CD4-positive, alpha-beta T cell treated with Interleukin-15 for 4 hours (primary cell): ENCODE data around the gene NSD1.
"Not testable (repeated sequence)": the region's sequence is repeated elsewhere in the genome, so short reads cannot be mapped to it uniquely, and the experiment has no call there.

Experiments
- DNase-seq: peaks from one replicate; pipeline ENCODE4 v3.0.0-alpha.2; 2020; ENCODE audit warnings: low spot score

Gene NSD1

DNA sequence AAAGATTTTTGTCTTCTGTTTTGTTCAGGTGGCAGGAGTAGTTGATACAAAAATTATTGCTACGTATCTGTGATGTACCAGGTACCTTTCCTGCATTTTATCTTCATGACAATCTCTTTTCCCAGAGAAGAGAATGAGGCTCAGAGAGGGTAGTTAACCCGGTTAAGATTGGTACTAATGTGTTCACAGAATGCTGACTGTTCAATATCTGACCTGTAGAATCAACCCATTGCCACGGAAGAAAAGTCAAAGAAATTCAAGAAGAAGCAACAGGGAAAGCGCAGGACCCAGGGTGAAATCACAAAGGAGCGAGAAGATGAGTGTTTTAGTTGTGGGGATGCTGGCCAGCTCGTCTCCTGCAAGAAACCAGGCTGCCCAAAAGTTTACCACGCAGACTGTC lies 158.2 kb downstream of the NSD1 start:
- no peak for DNase-seq

- DNase-seq = no peak
These were observed 160.4 kb downstream of the NSD1 start for GRCh38 chr5:177293819-177294581.

- DNase-seq = no peak
These were observed 161.1 kb downstream of the NSD1 start for GRCh38 chr5:177294632-177295031.

GRCh38 chr5:177295924-177296323 lies 162.4 kb downstream of the NSD1 start:
- DNase-seq = no peak

DNA sequence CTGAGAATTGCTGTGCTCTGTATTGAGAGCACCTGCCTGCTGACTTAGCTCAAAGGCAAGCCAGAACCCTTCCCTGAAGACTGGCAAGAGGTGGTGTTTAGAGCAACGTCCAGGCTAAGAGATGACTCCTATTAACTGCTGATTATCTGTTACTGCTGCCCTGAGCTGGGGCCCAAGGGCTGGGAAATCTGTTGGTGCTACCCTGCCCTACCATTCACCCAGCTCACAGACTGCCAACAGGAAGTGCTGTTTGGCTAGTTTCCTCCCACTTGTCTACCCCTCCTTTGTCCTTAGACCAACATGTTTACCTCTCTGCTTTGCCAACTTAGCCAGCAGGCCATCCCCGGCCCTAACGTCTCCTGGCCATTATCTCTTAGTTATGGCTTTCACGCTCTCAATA lies 163.0 kb downstream of the NSD1 start:
- DNase-seq = no peak

- DNase-seq = no peak
These were observed 164.3 kb downstream of the NSD1 start for GRCh38 chr5:177297922-177298321.

DNA sequence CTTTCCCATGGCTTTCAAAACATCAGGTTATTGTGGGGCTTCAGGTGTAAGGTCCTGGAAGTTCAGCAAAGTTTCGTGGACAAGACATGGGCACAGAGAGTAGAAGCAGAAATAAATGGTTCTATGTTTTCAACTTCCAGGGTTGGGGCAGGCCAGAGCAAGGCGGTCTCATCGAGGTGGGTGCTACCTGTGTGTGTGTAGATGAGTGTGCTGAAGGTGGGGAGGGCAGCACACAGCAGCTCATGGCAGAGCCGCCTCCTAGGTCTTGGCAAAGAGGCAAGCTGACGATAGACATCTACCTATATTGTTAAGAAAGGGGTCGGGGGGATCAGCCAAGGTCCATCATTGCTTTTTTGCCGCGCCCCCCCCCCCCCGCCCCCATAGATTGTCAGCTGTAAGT lies 166.1 kb downstream of the NSD1 start:
- DNase-seq = no peak

DNA sequence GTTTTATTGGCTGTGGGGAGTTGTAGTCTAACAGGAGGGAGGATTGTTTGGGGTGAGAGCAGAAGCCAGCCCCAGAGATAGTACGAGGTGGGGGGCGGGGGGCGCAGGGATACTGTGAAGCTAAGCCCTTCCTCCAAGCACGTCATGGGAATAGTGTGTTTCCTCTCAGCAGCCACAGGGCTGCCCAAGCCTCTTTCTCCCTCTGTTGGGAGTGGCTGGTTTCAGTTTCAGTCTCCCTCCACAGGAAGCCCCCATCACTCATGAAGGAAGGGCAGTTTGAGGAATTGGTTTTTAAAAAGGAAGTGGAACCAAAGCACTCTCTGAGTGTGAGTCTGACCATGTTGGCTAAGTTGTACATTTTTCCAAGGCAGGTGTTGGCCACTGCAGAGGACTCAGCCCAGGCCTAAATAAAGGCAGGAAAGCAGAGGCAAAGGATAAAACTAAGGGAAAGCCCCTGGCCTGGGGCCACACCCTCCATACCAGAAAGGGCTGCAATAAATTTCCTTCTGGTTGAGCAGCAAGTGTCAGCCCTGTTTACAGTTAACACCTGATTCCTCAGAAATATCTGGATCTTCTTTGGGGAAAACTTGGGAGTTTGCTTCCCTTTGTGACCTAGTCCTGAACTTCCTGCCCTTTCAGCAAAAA lies 166.8 kb downstream of the NSD1 start:
- DNase-seq = peak; percentile 60

GRCh38 chr5:177300951-177301350 lies 167.4 kb downstream of the NSD1 start:
- DNase-seq = no peak

DNA sequence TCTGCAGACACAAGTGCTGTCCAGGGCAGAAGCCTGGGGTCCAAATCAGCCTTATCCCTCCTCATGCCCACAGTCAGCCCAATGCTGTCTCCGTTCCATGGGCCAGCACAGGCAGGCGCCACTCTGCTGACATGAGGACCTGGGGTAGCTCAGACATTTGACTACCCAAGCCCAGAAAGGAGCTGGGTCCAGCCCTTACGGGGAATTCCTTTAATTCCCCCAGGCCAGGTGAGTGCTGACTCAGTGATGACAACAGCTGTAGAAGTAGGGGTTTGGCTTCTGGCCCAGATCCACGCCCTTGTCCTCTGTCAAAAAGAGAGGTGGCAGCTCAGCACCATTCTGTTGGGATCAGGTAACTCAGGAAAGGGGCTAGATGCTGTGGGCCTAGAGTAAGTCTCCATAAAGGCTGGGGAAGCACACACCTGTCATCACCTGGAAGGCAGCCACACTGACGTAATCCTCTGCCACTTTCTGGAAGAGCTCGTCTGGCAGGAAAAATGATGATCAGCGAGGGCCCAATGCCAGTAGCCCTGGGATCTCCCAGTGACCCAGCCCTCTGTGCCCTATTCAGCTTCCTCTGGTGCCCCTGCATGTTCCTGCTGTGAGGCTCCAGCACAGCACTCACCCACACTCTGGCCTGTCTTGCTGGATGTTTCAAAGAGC lies 168.1 kb downstream of the NSD1 start:
- DNase-seq = peak; percentile 32

DNA sequence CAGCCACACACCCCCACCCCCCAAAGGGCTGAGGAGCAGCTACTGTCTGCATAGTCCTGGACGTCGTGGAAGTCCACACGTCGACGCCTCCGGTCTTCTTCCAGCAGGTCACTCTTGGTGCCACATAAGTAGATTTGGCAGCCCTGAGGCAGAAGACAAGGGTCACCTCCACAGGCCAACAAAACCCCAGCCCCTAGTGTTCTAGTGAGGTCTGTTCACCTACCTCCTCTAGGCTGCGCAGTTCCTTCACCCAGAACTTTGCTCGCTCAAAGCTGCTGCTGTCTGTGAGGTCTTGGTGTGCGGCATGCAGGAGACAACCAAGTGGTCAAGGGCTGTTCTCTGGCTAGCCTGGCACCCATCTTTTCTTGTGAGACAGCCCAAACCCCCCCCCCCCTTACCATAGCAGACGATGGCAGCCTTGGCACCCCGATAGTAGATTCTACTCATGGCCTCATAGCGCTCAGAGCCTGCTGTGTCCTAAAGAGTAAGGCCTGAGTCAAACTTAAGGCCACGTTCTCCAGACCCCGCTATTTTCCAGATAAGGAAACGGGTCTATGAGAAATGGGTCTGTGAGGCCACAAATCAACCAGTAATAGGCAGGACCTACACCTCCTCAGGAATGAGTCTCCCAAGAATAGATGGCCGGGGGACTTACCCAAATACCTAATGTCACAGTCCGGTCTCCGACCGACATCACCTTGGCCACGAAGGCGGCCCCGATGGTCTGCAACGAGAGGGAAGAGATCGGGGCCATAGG lies 169.0 kb downstream of the NSD1 start:
- DNase-seq = no peak

- peak; percentile 83 for DNase-seq
These were observed 169.8 kb downstream of the NSD1 start, which contains the start of the genes PRELID1 and RAB24 for GRCh38 chr5:177303121-177303924. Gene PRELID1, plus strand, starts transcription at chr5:177303799. Its CDS starts 187 bp downstream, at chr5:177303986. Gene RAB24, minus strand, starts transcription at chr5:177303719. Its CDS starts 431 bp downstream, at chr5:177303288.

DNA sequence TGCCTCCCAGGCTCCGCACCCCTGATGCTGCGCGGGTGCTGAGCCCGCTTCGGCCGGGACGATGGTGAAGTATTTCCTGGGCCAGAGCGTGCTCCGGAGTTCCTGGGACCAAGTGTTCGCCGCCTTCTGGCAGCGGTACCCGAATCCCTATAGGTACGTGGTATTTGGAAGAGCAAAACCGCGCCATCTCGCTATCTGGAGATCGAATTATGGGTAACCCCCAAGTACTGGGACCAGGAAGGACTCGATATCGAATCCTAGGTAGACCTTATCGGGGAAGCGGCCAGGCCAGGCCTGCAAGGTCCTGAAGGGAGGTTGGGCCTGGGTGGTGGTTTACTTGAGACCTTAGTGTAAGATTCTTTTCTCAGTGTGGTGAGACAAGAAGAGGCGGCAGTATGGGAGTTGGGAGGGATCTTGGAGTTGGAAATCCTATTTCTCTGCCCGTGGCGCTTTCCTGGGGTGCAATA lies 170.4 kb downstream of the NSD1 start:
- no peak for DNase-seq

GRCh38 chr5:177304392-177305119 lies 171.0 kb downstream of the NSD1 start:
- DNase-seq = peak; percentile 26

- not testable (repeated sequence) for DNase-seq
These were observed 172.6 kb downstream of the NSD1 start for GRCh38 chr5:177306103-177306640.

DNA sequence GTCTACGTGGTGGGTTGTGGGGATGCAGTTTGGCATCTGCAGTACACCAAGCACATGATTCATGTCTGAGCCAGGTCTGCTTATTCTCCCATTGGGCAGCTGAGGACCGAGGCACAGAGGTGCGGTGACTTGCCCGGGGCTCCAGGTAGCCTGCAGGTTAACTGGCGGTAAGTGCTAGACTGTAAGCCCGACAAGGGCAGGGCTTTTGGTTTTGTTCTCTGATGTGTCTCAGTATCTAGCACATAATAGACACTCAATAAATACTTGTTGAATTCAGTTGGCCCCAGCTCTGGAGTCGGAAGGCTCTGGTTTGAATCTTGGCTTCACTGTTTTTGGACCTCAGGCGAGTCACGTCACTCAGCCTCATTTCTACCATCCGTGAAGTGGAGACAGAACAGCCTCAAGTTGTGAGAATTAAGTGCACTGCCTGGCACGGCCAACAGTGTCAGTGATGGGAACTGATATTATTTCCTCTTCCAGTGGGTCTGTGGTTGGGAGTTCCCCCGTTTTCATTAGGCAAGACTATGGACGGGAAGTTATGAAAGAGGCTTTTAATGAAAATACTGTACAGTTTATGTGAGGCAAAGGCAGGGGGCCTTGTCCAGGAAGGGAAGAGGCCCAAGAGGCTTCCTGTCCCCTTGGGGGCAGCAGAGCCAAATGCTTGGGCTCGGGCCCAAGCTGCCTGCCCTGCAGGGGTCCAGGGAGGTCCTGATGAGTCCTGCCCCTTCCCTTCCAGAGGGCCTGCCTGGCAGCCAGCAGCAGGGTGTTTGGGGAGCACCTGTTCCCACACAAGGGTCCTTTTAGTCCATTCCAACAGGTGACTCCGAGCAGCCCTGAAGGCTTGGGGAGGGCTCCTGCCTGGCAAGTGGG lies 173.3 kb downstream of the NSD1 start:
- DNase-seq = no peak

- no peak for DNase-seq
These were observed 174.2 kb downstream of the NSD1 start for GRCh38 chr5:177307544-177308363.

DNA sequence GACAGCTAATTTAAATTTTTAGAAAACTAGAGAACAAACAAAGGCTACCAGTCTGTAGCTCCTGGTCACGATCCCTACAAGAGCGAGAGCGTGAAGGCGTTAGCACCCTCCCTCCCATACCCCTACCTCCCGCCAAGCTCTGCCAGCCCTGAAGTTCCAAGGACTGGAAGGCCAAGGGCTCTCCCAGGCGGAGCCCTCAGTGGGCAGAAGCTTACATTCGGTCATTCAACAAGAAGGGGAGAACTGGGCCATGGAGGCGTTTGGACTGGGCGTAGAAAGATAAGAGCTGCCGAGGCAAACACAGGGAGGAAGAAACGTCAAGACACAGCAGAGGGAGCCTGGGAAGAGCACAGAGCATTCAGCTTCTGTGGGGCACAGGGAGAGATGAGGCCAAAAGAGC lies 175.2 kb downstream of the NSD1 start:
- no peak for DNase-seq
